Activated naive CD8-positive, alpha-beta T cell treated with anti-CD3 and anti-CD28 coated beads, Interleukin-2, amount 50 U/mL, for 24 hours (primary cell): ENCODE data around the gene DRAXIN.
A peak's percentile ranks its signal among the peaks of the same experiment; 100 is the strongest.

Source experiments
- ATAC-seq: fragments of 150-1000 bp; cut with Tn5 transposase; one replicate; pipeline ENCODE4 v1.10.0; 2021
- DNase-seq: peaks from one replicate; pipeline ENCODE4 v3.0.0; 2021
- H3K27ac Mint-ChIP-seq: one replicate; pipeline ENCODE4 v1.8.0; 2021; ENCODE audit warnings: mild to moderate bottlenecking, mixed read lengths
- H3K27me3 Mint-ChIP-seq: one replicate; pipeline ENCODE4 v1.8.0; 2021; ENCODE audit warnings: mixed read lengths
- H3K36me3 Mint-ChIP-seq: one replicate; pipeline ENCODE4 v1.8.0; 2021; ENCODE audit warnings: low read depth, mixed read lengths
- H3K4me1 Mint-ChIP-seq: one replicate; pipeline ENCODE4 v1.8.0; 2021; ENCODE audit warnings: mixed read lengths
- H3K4me3 Mint-ChIP-seq: one replicate; pipeline ENCODE4 v1.8.0; 2021; ENCODE audit warnings: mild to moderate bottlenecking, moderate library complexity, mixed read lengths
- H3K9me3 Mint-ChIP-seq: one replicate; pipeline ENCODE4 v1.8.0; 2021; ENCODE audit warnings: mixed read lengths

The DRAXIN gene

GRCh38 chr1:11740258-11741192 lies 49.0 kb downstream of the DRAXIN start:
- peak; percentile 57 for ATAC-seq
- Mint-ChIP-seq H3K27ac (no peak overlapping the region), H3K4me1 (peaks cover 47% of the 10 kb centered on the region), H3K9me3 (no peaks in the 10 kb centered on the region), H3K27me3 (no peaks in the 10 kb centered on the region), H3K4me3 (no peak overlapping the region), H3K36me3 (no peaks in the 10 kb centered on the region)
- peak; percentile 33 for DNase-seq

- no peaks in the 10 kb centered on the region for H3K27me3 Mint-ChIP-seq
- ATAC-seq (no peak), DNase-seq (no peak)
- H3K4me3 Mint-ChIP-seq = no peak overlapping the region
- no peaks in the 10 kb centered on the region for H3K9me3 Mint-ChIP-seq
- peaks cover 45% of the 10 kb centered on the region for H3K4me1 Mint-ChIP-seq
- H3K36me3 Mint-ChIP-seq = no peaks in the 10 kb centered on the region
- H3K27ac Mint-ChIP-seq = no peak overlapping the region
These were observed 50.0 kb downstream of the DRAXIN start for GRCh38 chr1:11741482-11741881.

DNA sequence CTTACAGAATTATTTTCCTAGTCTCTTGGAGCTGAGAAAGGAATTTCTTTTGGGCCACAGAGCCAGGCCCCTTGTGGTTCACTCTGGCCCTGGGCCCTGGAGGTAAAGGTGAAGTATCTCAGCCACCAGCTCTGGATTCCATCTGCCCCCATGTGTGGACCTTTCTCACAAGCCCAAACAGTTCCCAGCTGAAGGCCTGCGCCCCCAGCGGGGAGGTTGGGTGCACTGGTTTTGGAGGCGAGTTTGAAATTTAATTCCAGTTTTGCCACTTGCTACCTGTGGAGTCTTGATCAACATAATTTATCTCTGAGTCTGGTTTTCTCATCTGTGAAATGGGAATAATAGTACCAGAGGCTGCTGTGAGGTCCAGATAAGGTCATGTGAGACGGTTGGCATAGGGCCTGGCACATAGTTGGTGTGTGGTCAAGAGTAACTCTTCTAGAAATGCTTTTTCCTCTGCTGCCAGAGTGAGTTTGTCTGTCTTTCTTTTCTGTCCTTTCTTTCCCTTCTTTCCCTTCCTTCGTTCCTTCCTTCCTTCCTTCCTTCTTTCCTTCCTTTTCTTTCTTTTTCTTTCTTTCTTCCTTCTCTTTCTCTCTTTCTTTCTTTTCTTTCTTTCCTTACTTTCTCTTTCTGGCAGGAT lies 50.5 kb downstream of the DRAXIN start:
- Mint-ChIP-seq H3K9me3 (no peaks in the 10 kb centered on the region), H3K27me3 (no peaks in the 10 kb centered on the region), H3K27ac (no peak overlapping the region), H3K36me3 (peaks cover 4% of the 10 kb centered on the region), H3K4me1 (peaks cover 39% of the 10 kb centered on the region), H3K4me3 (no peak overlapping the region)
- ATAC-seq (no peak), DNase-seq (no peak)

- no peak for DNase-seq
- H3K36me3 Mint-ChIP-seq = peaks cover 4% of the 10 kb centered on the region
- H3K9me3 Mint-ChIP-seq = no peaks in the 10 kb centered on the region
- no peak for ATAC-seq
- no peak overlapping the region for H3K4me3 Mint-ChIP-seq
- H3K4me1 Mint-ChIP-seq = peaks cover 34% of the 10 kb centered on the region
- no peaks in the 10 kb centered on the region for H3K27me3 Mint-ChIP-seq
- no peak overlapping the region for H3K27ac Mint-ChIP-seq
These were observed 52.8 kb downstream of the DRAXIN start for GRCh38 chr1:11744287-11744686.

DNA sequence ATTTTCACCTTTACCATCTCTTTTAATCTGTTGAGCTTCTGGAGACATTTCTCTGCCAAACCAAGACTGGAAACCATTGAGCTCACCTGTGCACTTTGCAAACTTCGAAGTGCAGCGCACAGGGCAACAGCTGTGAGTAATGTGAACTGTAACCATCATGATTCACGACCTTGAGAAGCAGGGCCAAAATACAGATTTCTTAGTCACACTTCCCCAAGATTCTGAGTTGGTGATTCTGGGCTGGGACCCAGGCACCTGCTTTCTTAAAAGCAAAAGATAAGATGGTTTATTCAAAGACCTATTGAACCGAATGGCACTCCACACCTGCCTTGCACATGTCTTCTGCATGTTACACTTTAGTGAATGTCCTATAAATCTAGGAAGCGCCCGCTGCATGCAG lies 54.6 kb downstream of the DRAXIN start:
- Mint-ChIP-seq H3K4me3 (no peak overlapping the region), H3K27ac (no peak overlapping the region), H3K27me3 (no peaks in the 10 kb centered on the region), H3K4me1 (peaks cover 19% of the 10 kb centered on the region), H3K36me3 (peaks cover 4% of the 10 kb centered on the region), H3K9me3 (no peaks in the 10 kb centered on the region)
- no peak for DNase-seq
- ATAC-seq = no peak

DNA sequence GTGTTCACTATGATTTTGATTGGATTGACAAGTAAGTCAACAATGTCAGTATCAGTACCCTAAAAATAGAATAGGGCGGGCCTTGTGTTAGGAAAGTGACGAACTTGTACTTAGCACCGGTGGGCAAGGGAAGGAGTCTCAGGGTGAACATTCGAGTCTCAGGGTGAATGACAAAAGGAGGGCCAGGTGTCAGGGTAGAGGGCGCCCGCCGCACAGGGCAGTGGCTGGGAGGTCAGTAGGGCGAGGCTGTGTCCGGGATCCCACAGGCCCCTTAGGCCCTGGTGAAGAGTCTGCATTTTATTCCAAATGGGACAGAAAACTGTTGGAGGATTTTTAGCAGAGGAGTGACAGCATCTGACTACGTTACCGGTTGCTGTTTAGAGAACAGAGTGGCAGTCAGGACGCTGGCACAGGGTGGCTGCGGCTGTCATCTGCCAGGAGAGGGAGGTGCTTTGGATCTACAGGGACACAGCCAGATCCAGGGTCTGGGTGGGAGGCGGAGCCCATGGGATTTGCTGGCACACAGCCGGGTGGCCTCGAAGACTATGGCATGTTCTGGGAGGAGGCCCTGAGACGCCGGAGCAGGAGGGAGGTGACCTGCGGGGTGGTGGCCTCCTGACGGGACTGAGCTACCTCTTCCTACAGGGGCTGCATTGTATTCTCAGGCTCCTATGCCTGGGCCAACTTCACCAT lies 55.4 kb downstream of the DRAXIN start:
- Mint-ChIP-seq H3K4me1 (peaks cover 11% of the 10 kb centered on the region), H3K27me3 (no peaks in the 10 kb centered on the region), H3K4me3 (no peak overlapping the region), H3K9me3 (no peaks in the 10 kb centered on the region), H3K27ac (no peak overlapping the region), H3K36me3 (peaks cover 4% of the 10 kb centered on the region)
- DNase-seq (no peak), ATAC-seq (no peak)

DNA sequence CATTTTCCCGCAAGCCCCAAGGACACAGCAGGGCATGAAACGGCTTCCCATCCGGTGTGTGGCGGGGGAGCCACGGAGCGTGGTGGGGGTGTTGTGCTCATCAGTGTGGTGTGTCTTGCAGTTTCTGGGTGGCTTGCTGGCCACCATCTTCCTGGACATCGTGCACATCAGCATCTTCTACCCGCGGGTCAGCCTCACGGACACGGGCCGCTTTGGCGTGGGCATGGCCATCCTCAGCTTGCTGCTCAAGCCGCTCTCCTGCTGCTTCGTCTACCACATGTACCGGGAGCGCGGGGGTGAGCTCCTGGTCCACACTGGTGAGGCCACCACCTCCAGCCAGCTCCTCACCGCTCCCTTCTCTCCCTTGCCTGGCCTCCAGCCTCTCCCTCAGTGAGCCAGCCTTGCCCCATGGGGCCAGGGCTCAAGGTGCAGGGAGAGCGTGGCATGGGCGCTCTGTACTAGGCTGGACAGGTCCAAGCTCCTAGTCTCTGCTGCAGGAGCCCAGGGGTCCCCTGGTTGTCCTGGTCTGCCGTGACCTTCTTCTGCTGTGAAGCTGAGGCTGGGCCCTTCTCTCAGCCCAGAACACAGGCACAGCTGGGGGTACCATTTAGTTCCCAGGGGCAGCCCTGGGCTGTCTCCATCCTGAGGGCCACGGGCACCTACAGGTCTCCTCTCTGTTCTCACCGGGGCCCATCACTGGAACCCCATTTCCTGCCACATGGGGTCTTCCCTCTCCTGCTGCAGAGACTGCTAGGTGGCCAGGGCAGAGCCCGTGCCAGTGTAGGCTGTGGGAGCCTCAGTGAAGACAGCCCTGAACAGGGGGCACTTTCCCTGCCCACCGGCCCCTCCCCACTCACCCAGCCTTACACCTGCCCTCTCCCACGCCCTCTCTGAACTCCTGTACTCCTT lies 57.0 kb downstream of the DRAXIN start:
- Mint-ChIP-seq H3K27me3 (no peaks in the 10 kb centered on the region), H3K4me3 (no peak overlapping the region), H3K36me3 (peaks cover 4% of the 10 kb centered on the region), H3K4me1 (peaks cover 5% of the 10 kb centered on the region), H3K9me3 (no peaks in the 10 kb centered on the region), H3K27ac (no peak overlapping the region)
- DNase-seq (no peak), ATAC-seq (peak; percentile 8)

DNA sequence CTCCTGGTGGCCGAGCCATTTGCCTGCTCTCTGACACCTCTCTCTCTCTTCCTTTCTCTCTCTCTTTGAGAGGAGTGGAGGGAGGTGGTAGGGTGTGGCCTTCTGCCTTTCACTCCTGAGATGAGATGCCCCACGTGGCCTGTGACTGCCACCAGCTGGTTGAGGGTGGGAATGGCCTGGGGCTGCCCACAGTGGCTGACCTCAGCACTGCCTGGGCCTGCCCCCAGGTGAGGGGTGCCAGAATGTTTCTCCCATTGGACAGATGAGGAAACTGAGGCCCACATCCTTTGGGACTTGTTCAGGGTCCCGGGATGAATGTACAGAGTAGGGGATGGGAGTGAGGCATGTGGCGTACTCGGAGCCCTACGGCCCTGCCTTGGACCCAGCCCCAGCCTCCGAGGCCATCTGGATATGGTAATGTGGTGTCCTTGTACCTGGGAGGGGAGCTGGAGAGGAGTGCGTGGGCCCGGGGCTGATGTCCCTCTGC lies 57.7 kb downstream of the DRAXIN start:
- DNase-seq (peak; percentile 59), ATAC-seq (peak; percentile 78)
- H3K9me3 Mint-ChIP-seq = no peaks in the 10 kb centered on the region
- no peak overlapping the region for H3K27ac Mint-ChIP-seq
- peaks cover 5% of the 10 kb centered on the region for H3K4me1 Mint-ChIP-seq
- H3K27me3 Mint-ChIP-seq = no peaks in the 10 kb centered on the region
- H3K4me3 Mint-ChIP-seq = no peak overlapping the region
- peaks cover 4% of the 10 kb centered on the region for H3K36me3 Mint-ChIP-seq

DNA sequence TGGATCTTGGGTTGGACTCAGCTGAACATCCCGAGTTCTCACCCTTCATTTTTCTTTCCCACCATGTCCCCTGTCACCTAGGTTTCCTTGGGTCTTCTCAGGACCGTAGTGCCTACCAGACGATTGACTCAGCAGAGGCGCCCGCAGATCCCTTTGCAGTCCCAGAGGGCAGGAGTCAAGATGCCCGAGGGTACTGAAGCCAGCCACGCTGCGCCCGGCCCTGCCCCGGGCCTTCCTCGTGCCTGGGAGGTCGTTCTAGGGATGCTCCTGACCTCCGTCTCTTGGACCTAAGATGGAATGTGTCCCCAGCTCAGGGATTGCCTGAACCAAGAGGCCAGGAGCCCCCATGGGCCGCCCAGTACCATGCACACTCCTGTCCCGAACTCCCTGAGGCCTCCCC lies 58.5 kb downstream of the DRAXIN start:
- H3K9me3 Mint-ChIP-seq = no peaks in the 10 kb centered on the region
- peaks cover 5% of the 10 kb centered on the region for H3K4me1 Mint-ChIP-seq
- no peak overlapping the region for H3K4me3 Mint-ChIP-seq
- peaks cover 4% of the 10 kb centered on the region for H3K36me3 Mint-ChIP-seq
- H3K27me3 Mint-ChIP-seq = no peaks in the 10 kb centered on the region
- no peak for DNase-seq
- H3K27ac Mint-ChIP-seq = no peak overlapping the region
- no peak for ATAC-seq

DNA sequence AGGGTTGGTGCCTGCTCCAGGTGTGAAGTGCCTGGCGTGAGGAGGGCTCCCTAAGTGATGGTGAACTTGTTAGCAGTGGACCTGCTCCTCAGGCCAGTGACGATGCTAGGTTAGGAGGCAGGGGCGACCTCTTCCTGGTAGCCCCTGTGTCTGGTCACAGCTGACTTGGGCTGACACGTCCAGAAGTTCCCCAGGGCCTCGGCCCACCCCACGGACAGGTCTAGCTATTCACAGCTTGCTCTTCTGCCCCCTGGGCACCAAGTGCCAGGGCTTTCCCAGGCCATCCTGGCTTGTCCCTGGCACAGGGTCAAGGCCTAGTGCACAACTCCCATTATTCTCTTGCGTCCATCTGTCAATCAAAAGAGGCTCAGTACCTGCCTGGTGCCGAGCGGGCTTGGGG lies 59.6 kb downstream of the DRAXIN start:
- peaks cover 4% of the 10 kb centered on the region for H3K36me3 Mint-ChIP-seq
- no peak for ATAC-seq
- no peak overlapping the region for H3K4me3 Mint-ChIP-seq
- H3K4me1 Mint-ChIP-seq = peaks cover 5% of the 10 kb centered on the region
- no peaks in the 10 kb centered on the region for H3K9me3 Mint-ChIP-seq
- DNase-seq = no peak
- no peak overlapping the region for H3K27ac Mint-ChIP-seq
- H3K27me3 Mint-ChIP-seq = no peaks in the 10 kb centered on the region

DNA sequence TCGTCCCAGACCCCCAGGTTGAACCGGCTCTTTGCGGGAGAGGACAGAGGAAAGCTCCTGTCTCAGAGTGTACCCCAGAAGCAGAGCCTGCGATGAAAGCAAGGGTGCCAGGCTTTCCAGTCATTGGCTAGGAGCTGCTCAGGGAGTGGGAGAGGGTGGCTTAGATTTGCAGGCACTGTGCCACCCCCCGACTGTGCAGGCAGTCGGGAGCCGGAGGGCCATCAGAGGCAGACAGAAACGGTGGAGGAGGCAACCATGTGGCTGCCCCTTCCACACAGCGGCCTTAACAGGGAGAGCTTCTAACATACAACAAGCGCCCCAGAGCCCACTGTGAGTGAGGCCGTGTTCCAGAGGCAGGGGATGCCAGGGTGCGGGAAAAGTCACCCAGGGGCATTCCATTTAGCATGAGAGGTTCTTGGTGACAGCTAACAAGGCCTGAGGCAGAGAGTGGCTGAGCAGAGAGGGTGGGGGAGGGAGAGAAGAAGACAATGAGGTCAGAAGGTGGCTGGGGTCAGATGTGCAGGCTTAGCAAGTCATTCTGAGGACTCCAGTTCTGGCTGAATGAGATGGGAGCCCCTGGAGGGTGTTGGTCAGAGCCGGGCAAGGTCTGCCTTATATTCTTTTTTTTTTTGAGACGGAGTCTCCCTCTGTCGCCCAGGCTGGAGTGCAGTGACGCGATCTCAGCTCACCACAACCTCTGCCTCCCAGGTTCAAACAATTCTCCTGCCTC lies 61.0 kb downstream of the DRAXIN start:
- no peaks in the 10 kb centered on the region for H3K27me3 Mint-ChIP-seq
- H3K27ac Mint-ChIP-seq = no peak overlapping the region
- H3K36me3 Mint-ChIP-seq = no peaks in the 10 kb centered on the region
- ATAC-seq (no peak), DNase-seq (no peak)
- no peaks in the 10 kb centered on the region for H3K9me3 Mint-ChIP-seq
- peaks cover 5% of the 10 kb centered on the region for H3K4me1 Mint-ChIP-seq
- no peak overlapping the region for H3K4me3 Mint-ChIP-seq

- peaks cover 5% of the 10 kb centered on the region for H3K4me1 Mint-ChIP-seq
- DNase-seq = no peak
- no peaks in the 10 kb centered on the region for H3K36me3 Mint-ChIP-seq
- H3K4me3 Mint-ChIP-seq = no peak overlapping the region
- no peaks in the 10 kb centered on the region for H3K27me3 Mint-ChIP-seq
- no peak for ATAC-seq
- no peak overlapping the region for H3K27ac Mint-ChIP-seq
- no peaks in the 10 kb centered on the region for H3K9me3 Mint-ChIP-seq
These were observed 62.2 kb downstream of the DRAXIN start for GRCh38 chr1:11753555-11754208.

DNA sequence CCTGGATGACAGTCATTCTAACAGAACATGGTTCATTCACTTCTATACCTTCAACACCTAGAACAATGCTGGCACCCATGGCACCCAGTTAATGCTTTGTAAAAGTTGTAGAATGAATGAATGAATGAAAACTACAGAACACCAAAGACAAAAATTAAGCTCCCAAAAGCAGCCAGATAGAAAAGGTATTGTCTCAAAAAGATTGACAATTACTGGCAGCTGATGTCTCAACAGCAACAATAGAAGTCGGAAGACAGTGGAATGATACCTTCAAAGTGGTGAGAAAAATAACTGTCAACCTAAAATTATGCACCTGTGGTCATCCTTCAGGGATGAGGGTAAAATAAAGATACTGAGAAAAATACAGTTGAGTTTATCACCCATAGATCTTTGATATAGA lies 65.5 kb downstream of the DRAXIN start:
- Mint-ChIP-seq H3K4me1 (no peaks in the 10 kb centered on the region), H3K36me3 (no peaks in the 10 kb centered on the region), H3K27ac (no peak overlapping the region), H3K9me3 (no peaks in the 10 kb centered on the region), H3K4me3 (no peak overlapping the region), H3K27me3 (peaks cover 11% of the 10 kb centered on the region)
- DNase-seq (no peak), ATAC-seq (no peak)
